ENCODE data around the gene BCO1. TPM values are rescaled to one million over a fixed set of nuclear protein-coding genes. Genes with fewer than 3 reads are reported as not detected.

BCO1 gene
- total and polyA plus RNA-seq, 2 of the 4 experiments (the other 2 are of a cell fraction) = not detected

GRCh38 chr16:81337097-81337496 lies 98.6 kb downstream of the BCO1 start:
- H4K91ac ChIP-seq (ENCODE audit: insufficient read depth, low read depth, low read length) = no peak overlapping the region
- H2BK5ac ChIP-seq (ENCODE audit: low read depth, low read length, poor library complexity, severe bottlenecking) = no peak overlapping the region
- no peak for DNase-seq
- no peaks in the 10 kb centered on the region for H3K27me3 ChIP-seq (ENCODE audit: control insufficient read depth, insufficient read depth, low read length)
- ChIA-PET CTCF (no interaction called here), POLR2A (ENCODE audit: unreplicated experiment) (no interaction called here)
- in situ Hi-C loops (cut with MboI; ENCODE audit: low sequenced_read_pairs) (no loop called here), dilution Hi-C loops (cut with HindIII; ENCODE audit: low sequenced_read_pairs, unreplicated experiment) (no loop called here), intact Hi-C loops (cut with micrococcal nuclease) (no loop called here)
- H2AK9ac ChIP-seq (replicated peaks; ENCODE audit: low read depth, low read length, poor library complexity) = no peak overlapping the region
- H2BK15ac ChIP-seq (ENCODE audit: low read depth, low read length) = no peak overlapping the region
- H2AK5ac ChIP-seq (ENCODE audit: low read depth, low read length) = no peak overlapping the region
- H2BK120ac ChIP-seq (ENCODE audit: low read depth, low read length) = no peak overlapping the region
- H4K8ac ChIP-seq (ENCODE audit: low read depth in 2 of 2, low read length in 2 of 2) = no peak overlapping the region
- no peak for ATAC-seq (ENCODE audit: low read depth)
- no peaks in the 10 kb centered on the region for H3K9me3 ChIP-seq (ENCODE audit: control insufficient read depth, insufficient read depth, low read length)
- peaks cover 11% of the 10 kb centered on the region; the same call in 1 of the 2 replicates for H4K20me1 ChIP-seq (ENCODE audit: insufficient read depth, low read length)
- TF ChIP-seq MAFK (IDR thresholded peaks at IDR 0.05; ENCODE audit: low read depth, low read length) (no peak), MAZ (IDR thresholded peaks at IDR 0.05; ENCODE audit: borderline replicate concordance, low read depth, low read length) (no peak), CHD1 (IDR thresholded peaks at IDR 0.05; ENCODE audit: low read depth, low read length) (no peak), NFE2L2 (IDR thresholded peaks at IDR 0.05; ENCODE audit: low read depth, low read length) (no peak), SMC3 (IDR thresholded peaks at IDR 0.05; ENCODE audit: low read depth, low read length) (no peak), MXI1 (IDR thresholded peaks at IDR 0.05; ENCODE audit: borderline replicate concordance, low read depth, low read length) (no peak), RAD21 (IDR thresholded peaks at IDR 0.05; ENCODE audit: low read length) (no peak), BHLHE40 (IDR thresholded peaks at IDR 0.05; ENCODE audit: low read depth, low read length) (no peak), POLR2A (IDR thresholded peaks at IDR 0.05; ENCODE audit: low read depth, low read length) (no peak), CEBPB (IDR thresholded peaks at IDR 0.05; ENCODE audit: low read depth, low read length) (no peak), FOS (IDR thresholded peaks at IDR 0.05; ENCODE audit: low read depth, low read length) (no peak), CTCF (conservative IDR thresholded peaks at IDR 0.05; ENCODE audit: low read depth, low read length) (no peak), RFX5 (IDR thresholded peaks at IDR 0.05; ENCODE audit: low read depth, low read length) (no peak), RCOR1 (IDR thresholded peaks at IDR 0.05; ENCODE audit: insufficient replicate concordance, low read length) (no peak)
- TF ChIP-seq, protein P1, sequence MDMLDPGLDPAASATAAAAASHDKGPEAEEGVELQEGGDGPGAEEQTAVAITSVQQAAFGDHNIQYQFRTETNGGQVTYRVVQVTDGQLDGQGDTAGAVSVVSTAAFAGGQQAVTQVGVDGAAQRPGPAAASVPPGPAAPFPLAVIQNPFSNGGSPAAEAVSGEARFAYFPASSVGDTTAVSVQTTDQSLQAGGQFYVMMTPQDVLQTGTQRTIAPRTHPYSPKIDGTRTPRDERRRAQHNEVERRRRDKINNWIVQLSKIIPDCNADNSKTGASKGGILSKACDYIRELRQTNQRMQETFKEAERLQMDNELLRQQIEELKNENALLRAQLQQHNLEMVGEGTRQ (IDR thresholded peaks at IDR 0.05; ENCODE audit: low read depth, low read length) = no peak
- no peak overlapping the region for H3K23ac ChIP-seq (ENCODE audit: low read depth, low read length)
- no peak overlapping the region for H3K56ac ChIP-seq (ENCODE audit: extremely low read depth, insufficient read depth, low read length)
- peaks cover 22 to 30% of the 10 kb centered on the region in 2 experiments for H3K79me1 ChIP-seq (ENCODE audit: low read depth in 1 of 2, low read length in 2 of 2)
- peaks cover 8% of the 10 kb centered on the region for H3K9me1 ChIP-seq (ENCODE audit: insufficient read depth, low read length)
- no peaks in the 10 kb centered on the region for H3K4me1 ChIP-seq (ENCODE audit: control insufficient read depth, insufficient read depth, low read length)
- no peaks in the 10 kb centered on the region for H3K36me3 ChIP-seq (ENCODE audit: control insufficient read depth, insufficient read depth, low read length)
- no peak overlapping the region for H3K4me3 ChIP-seq (ENCODE audit: insufficient read depth, low read depth, low read length)
- H4K5ac ChIP-seq (ENCODE audit: low read depth, low read length) = no peak overlapping the region
- H3K14ac ChIP-seq (replicated peaks; ENCODE audit: low read depth, low read length) = no peak overlapping the region
- H3K4me2 ChIP-seq (ENCODE audit: low read depth, low read length) = no peak overlapping the region
- no peak overlapping the region for H3K18ac ChIP-seq (ENCODE audit: low read depth, low read length)
- 67% methylated on average over 1 of the region's 5 CpGs; no CpG with 5 or more reads in 1 of the 2 experiments for WGBS, 2 experiments (ENCODE audit: extremely low coverage in 2 of 2, insufficient read length in 1 of 2)
- H2BK20ac ChIP-seq (ENCODE audit: low read depth, low read length) = no peak overlapping the region
- H2AFZ ChIP-seq (replicated peaks; ENCODE audit: low read length, poor library complexity) = no peak overlapping the region
- H3K9ac ChIP-seq (ENCODE audit: low read depth, low read length) = no peak overlapping the region
- BruUV-seq (replicated peaks) = no TSS peak
- H3K27ac ChIP-seq (ENCODE audit: insufficient read depth, low read length) = no peak overlapping the region
- no peak overlapping the region for H3K4ac ChIP-seq (ENCODE audit: low read depth, low read length)

Measured in IMR-90 (cell line).